Measurements from ENCODE around the gene TIMM50.
"Not testable (repeated sequence)": the region's sequence is repeated elsewhere in the genome, so short reads cannot be mapped to it uniquely, and the experiment has no call there.

Gene TIMM50

GRCh38 chr19:39480337-39481228 is at the start of gene TIMM50:
TSS of gene TIMM50 (plus strand) at chr19:39480838. CDS start at chr19:39480854, 16 bp downstream.
- peak; percentile 73 for DNase-seq

- DNase-seq, result no peak
These were observed 48.0 kb upstream of the TIMM50 start for GRCh38 chr19:39432677-39433025.

- no peak for DNase-seq
These were observed 47.1 kb upstream of the TIMM50 start for GRCh38 chr19:39433480-39434079.

GRCh38 chr19:39434123-39435076 is 46.2 kb upstream of the TIMM50 start:
- no peak for DNase-seq

GRCh38 chr19:39435499-39436349 is 44.9 kb upstream of the TIMM50 start, which contains the start of gene RPS16:
TSS of gene RPS16 (minus strand) at chr19:39435949. CDS start at chr19:39435895, 54 bp downstream.
- no peak for DNase-seq

GRCh38 chr19:39436350-39436716 is 44.3 kb upstream of the TIMM50 start:
- DNase-seq, result no peak

GRCh38 chr19:39438270-39438934 is 42.2 kb upstream of the TIMM50 start:
- DNase-seq, result no peak

GRCh38 chr19:39444598-39445195 is 35.9 kb upstream of the TIMM50 start:
- DNase-seq, result no peak

- no peak for DNase-seq
These were observed 35.2 kb upstream of the TIMM50 start, which contains the start of gene SUPT5H for GRCh38 chr19:39445196-39446111. TSS of gene SUPT5H (plus strand) at chr19:39445582. CDS start at chr19:39445891, 309 bp downstream.

- no peak for DNase-seq
These were observed 34.1 kb upstream of the TIMM50 start for GRCh38 chr19:39446365-39447084.

- no peak for DNase-seq
These were observed 32.4 kb upstream of the TIMM50 start for GRCh38 chr19:39448271-39448670.

- DNase-seq, result no peak
These were observed 31.4 kb upstream of the TIMM50 start for GRCh38 chr19:39449116-39449797.

GRCh38 chr19:39451257-39451656 is 29.4 kb upstream of the TIMM50 start:
- not testable (repeated sequence) for DNase-seq

GRCh38 chr19:39463403-39463802 is 17.2 kb upstream of the TIMM50 start:
- no peak for DNase-seq

- DNase-seq, result no peak
These were observed 14.5 kb upstream of the TIMM50 start for GRCh38 chr19:39465956-39466747.

- DNase-seq, result no peak
These were observed 12.7 kb upstream of the TIMM50 start for GRCh38 chr19:39467941-39468340.

GRCh38 chr19:39469036-39469435 is 11.6 kb upstream of the TIMM50 start:
- DNase-seq, result no peak

- no peak for DNase-seq
These were observed 11.1 kb upstream of the TIMM50 start for GRCh38 chr19:39469567-39469966.
